ENCODE measurements around the gene EIF4G2. TPM values are rescaled to one million over a fixed set of nuclear protein-coding genes. Genes with fewer than 3 reads are reported as not detected.

Gene EIF4G2
- total and polyA plus RNA-seq, 2 of the 8 experiments (the other 6 are each of a cell fraction or from before 2014, with no cell fraction given) = 438 to 964 TPM

- no peak; the same call in 1 of the 2 replicates for TF ChIP-seq KDM1A (IDR thresholded peaks at IDR 0.05; ENCODE audit: borderline replicate concordance, low read length)
- TF ChIP-seq NANOG (IDR thresholded peaks at IDR 0.05; ENCODE audit: insufficient read depth, low read depth, low read length, poor library complexity, severe bottlenecking) = peak; percentile 27
- TF ChIP-seq TCF12 (IDR thresholded peaks at IDR 0.05; ENCODE audit: low read depth, low read length) = no peak
- TF ChIP-seq TBP (IDR thresholded peaks at IDR 0.05; ENCODE audit: low read depth, low read length) = peak; percentile 78
- 0 out of 2 replicates have a peak, but pooled peaks have one; percentile 42 for TF ChIP-seq EGR1 (IDR thresholded peaks at IDR 0.05; ENCODE audit: borderline replicate concordance, low read depth, low read length)
- peak; percentile 83 for TF ChIP-seq MAX (IDR thresholded peaks at IDR 0.05)
- TF ChIP-seq JUND (IDR thresholded peaks at IDR 0.05; ENCODE audit: low read length) = no peak
- no peak for TF ChIP-seq EP300 (IDR thresholded peaks at IDR 0.05; ENCODE audit: borderline replicate concordance in 1 of 2, low read depth in 2 of 2, low read length in 2 of 2)
- TF ChIP-seq EZH2 (IDR thresholded peaks at IDR 0.05; ENCODE audit: low read depth, low read length, severe bottlenecking) = no peak
- TF ChIP-seq TAF7 (optimal IDR thresholded peaks at IDR 0.05; ENCODE audit: borderline replicate concordance, low read depth, low read length) = peak; percentile 58
- no peak for TF ChIP-seq KDM5A (IDR thresholded peaks at IDR 0.05; ENCODE audit: low read length)
- no peak for TF ChIP-seq TEAD4 (IDR thresholded peaks at IDR 0.05; ENCODE audit: low read depth, low read length)
- no peak for TF ChIP-seq FOSL1 (IDR thresholded peaks at IDR 0.05; ENCODE audit: insufficient read depth, low read depth, low read length)
- no peak for TF ChIP-seq CBX8 (IDR thresholded peaks at IDR 0.05; ENCODE audit: borderline replicate concordance, low read depth, low read length)
- no peak for TF ChIP-seq SIRT6 (IDR thresholded peaks at IDR 0.05; ENCODE audit: low read length)
- TF ChIP-seq SAP30 (IDR thresholded peaks at IDR 0.05; ENCODE audit: insufficient read depth, insufficient replicate concordance, low read length) = peak; percentile 95
- no peak for TF ChIP-seq YY1 (IDR thresholded peaks at IDR 0.05; ENCODE audit: low read depth, low read length)
- peak in 1 of 2 experiments; percentile 18; a peak in 1 of 4 replicates for TF ChIP-seq RAD21 (IDR thresholded peaks at IDR 0.05 in 1 of 2, conservative IDR thresholded peaks at IDR 0.05 in 1 of 2; ENCODE audit: low read depth in 2 of 2, low read length in 2 of 2)
- no peak for TF ChIP-seq ATF3 (IDR thresholded peaks at IDR 0.05; ENCODE audit: insufficient read depth, low read depth, low read length)
- TF ChIP-seq NRF1 (IDR thresholded peaks at IDR 0.05; ENCODE audit: low read depth, low read length) = no peak
- peak; percentile 88 to 91; a peak in 3 of 4 replicates for TF ChIP-seq SIN3A (conservative IDR thresholded peaks at IDR 0.05 in 1 of 2, IDR thresholded peaks at IDR 0.05 in 1 of 2; ENCODE audit: low read depth in 1 of 2, low read length in 2 of 2)
- peak; percentile 93 for TF ChIP-seq TAF1 (IDR thresholded peaks at IDR 0.05; ENCODE audit: low read depth, low read length)
- peak; percentile 98 for TF ChIP-seq ASH2L (IDR thresholded peaks at IDR 0.05; ENCODE audit: low read length)
Measured at GRCh38 chr11:10750838-10751580, 57.7 kb downstream of the EIF4G2 start, which contains the start of gene CTR9 (continued).

Measured in H1 (cell line).